RWPE2 (cell line): ENCODE results near the gene GALR2.

Experiments used
- ATAC-seq: fragments of 200-7000 bp; cut with Tn5 transposase; 3 replicates; pipeline ENCODE4 v1.9.1; 2021; ENCODE audit warnings: low read depth
- DNase-seq: peaks from one replicate; pipeline ENCODE4 v3.0.0-alpha.2; 2020; ENCODE audit warnings: low spot score
- H3K27ac ChIP-seq: fragments of 450-650 bp; 2 replicates; pipeline ENCODE4 v1.5.1; 2017; ENCODE audit warnings: mild to moderate bottlenecking; ENCODE audit not compliant: poor library complexity, severe bottlenecking
- H3K27me3 ChIP-seq: fragments of 250-450 bp; sonication (Bioruptor Pico); 2 replicates; pipeline ENCODE4 v1.5.1; 2021; ENCODE audit warnings: mild to moderate bottlenecking, moderate library complexity; ENCODE audit not compliant: insufficient read depth, poor library complexity, severe bottlenecking
- H3K36me3 ChIP-seq: fragments of 250-450 bp; sonication (Bioruptor Pico); 2 replicates; pipeline ENCODE4 v1.5.1; 2020; ENCODE audit warnings: low read depth, mild to moderate bottlenecking, moderate library complexity
- H3K4me1 ChIP-seq: fragments of 250-450 bp; sonication (Bioruptor Pico); 2 replicates; pipeline ENCODE4 v1.5.1; 2021; ENCODE audit warnings: mild to moderate bottlenecking, moderate library complexity; ENCODE audit not compliant: insufficient read depth, poor library complexity, severe bottlenecking
- H3K4me3 ChIP-seq: fragments of 250-450 bp; sonication (Bioruptor Pico); 2 replicates; pipeline ENCODE4 v1.5.1; 2021; ENCODE audit warnings: mild to moderate bottlenecking, moderate library complexity; ENCODE audit not compliant: severe bottlenecking
- H3K9me3 ChIP-seq: fragments of 250-450 bp; sonication (Bioruptor Pico); 2 replicates; pipeline ENCODE4 v1.5.1; 2021; ENCODE audit warnings: mild to moderate bottlenecking, moderate library complexity; ENCODE audit not compliant: severe bottlenecking
- TF ChIP-seq, protein P1 (sequence below): fragments of 450-650 bp; IDR thresholded peaks from one replicate; pipeline ENCODE4 v1.5.1; 2017; ENCODE audit warnings: mild to moderate bottlenecking, moderate library complexity; ENCODE audit not compliant: poor library complexity, severe bottlenecking

GALR2 gene

GRCh38 chr17:76072148-76072858, 2.3 kb upstream of the GALR2 start, which contains the start of gene SRP68:
SRP68 (minus strand) TSS chr17:76072517; CDS start chr17:76072491, 26 bp downstream.
- TF ChIP-seq, protein P1, sequence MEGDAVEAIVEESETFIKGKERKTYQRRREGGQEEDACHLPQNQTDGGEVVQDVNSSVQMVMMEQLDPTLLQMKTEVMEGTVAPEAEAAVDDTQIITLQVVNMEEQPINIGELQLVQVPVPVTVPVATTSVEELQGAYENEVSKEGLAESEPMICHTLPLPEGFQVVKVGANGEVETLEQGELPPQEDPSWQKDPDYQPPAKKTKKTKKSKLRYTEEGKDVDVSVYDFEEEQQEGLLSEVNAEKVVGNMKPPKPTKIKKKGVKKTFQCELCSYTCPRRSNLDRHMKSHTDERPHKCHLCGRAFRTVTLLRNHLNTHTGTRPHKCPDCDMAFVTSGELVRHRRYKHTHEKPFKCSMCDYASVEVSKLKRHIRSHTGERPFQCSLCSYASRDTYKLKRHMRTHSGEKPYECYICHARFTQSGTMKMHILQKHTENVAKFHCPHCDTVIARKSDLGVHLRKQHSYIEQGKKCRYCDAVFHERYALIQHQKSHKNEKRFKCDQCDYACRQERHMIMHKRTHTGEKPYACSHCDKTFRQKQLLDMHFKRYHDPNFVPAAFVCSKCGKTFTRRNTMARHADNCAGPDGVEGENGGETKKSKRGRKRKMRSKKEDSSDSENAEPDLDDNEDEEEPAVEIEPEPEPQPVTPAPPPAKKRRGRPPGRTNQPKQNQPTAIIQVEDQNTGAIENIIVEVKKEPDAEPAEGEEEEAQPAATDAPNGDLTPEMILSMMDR, result no peak
- Histone ChIP-seq H3K27ac (peak within 1 kb of the TSS; percentile 47), H3K4me1 (no peaks in the 10 kb centered on the region), H3K36me3 (peaks cover 30% of the 10 kb centered on the region), H3K27me3 (peaks cover 39% of the 10 kb centered on the region), H3K9me3 (no peaks in the 10 kb centered on the region), H3K4me3 (peak within 1 kb of the TSS; percentile 71)
- DNase-seq (peak; percentile 96), ATAC-seq (peak; percentile 97)

GRCh38 chr17:76075364-76076145, 974 bp downstream of the GALR2 start:
- H3K4me1 ChIP-seq, result no peaks in the 10 kb centered on the region
- H3K27me3 ChIP-seq, result peaks cover 66% of the 10 kb centered on the region

GRCh38 chr17:76076146-76076764, 1.7 kb downstream of the GALR2 start:
- Histone ChIP-seq H3K36me3 (no peaks in the 10 kb centered on the region), H3K27ac (no peak overlapping the region), H3K9me3 (no peaks in the 10 kb centered on the region), H3K27me3 (peaks cover 66% of the 10 kb centered on the region), H3K4me3 (no peak overlapping the region), H3K4me1 (no peaks in the 10 kb centered on the region)
- TF ChIP-seq, protein P1, result no peak
- ATAC-seq, result no peak
- DNase-seq, result no peak

More at GRCh38 chr17:76075364-76076145, 974 bp downstream of the GALR2 start:
- TF ChIP-seq, protein P1, result peak; percentile 18
- no peak for DNase-seq
- 0 out of 2 replicates have a peak, but pooled peaks cover under 1% of the 10 kb centered on the region for H3K36me3 ChIP-seq
- no peak overlapping the region for H3K4me3 ChIP-seq
- H3K27ac ChIP-seq, result no peak overlapping the region
- no peak for ATAC-seq
- H3K9me3 ChIP-seq, result no peaks in the 10 kb centered on the region

DNA sequence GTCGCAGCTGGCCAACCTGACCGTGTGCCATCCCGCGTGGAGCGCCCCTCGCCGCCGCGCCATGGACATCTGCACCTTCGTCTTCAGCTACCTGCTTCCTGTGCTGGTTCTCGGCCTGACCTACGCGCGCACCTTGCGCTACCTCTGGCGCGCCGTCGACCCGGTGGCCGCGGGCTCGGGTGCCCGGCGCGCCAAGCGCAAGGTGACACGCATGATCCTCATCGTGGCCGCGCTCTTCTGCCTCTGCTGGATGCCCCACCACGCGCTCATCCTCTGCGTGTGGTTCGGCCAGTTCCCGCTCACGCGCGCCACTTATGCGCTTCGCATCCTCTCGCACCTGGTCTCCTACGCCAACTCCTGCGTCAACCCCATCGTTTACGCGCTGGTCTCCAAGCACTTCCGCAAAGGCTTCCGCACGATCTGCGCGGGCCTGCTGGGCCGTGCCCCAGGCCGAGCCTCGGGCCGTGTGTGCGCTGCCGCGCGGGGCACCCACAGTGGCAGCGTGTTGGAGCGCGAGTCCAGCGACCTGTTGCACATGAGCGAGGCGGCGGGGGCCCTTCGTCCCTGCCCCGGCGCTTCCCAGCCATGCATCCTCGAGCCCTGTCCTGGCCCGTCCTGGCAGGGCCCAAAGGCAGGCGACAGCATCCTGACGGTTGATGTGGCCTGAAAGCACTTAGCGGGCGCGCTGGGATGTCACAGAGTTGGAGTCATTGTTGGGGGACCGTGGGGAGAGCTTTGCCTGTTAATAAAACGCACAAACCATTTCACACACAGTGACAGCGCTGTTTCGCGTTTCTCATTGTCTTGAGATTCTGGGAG, 2.4 kb downstream of the GALR2 start:
- Histone ChIP-seq H3K27ac (no peak overlapping the region), H3K4me3 (no peak overlapping the region), H3K36me3 (no peaks in the 10 kb centered on the region), H3K4me1 (no peaks in the 10 kb centered on the region), H3K9me3 (no peaks in the 10 kb centered on the region), H3K27me3 (peaks cover 66% of the 10 kb centered on the region)
- ATAC-seq (no peak), DNase-seq (no peak)
- TF ChIP-seq, protein P1, result no peak
